AG04450 (cell line): ENCODE data around the gene ISX. TPM values are rescaled to one million over a fixed set of nuclear protein-coding genes. Genes with fewer than 3 reads are reported as not detected.

Experiments
- CTCF ChIA-PET: fragments of 300-600, 350-600 bp; formaldehyde crosslinking; extraction: SDS; loops from one replicate; lab custom pipeline; 2022; ENCODE audit warnings: antibody characterized with exemption, inconsistent platforms; lab: Charles Lee
- POLR2A ChIA-PET: fragments of 350-600 bp; formaldehyde crosslinking; extraction: SDS; loops from one replicate; lab custom pipeline; 2021; ENCODE audit warnings: antibody characterized with exemption, inconsistent platforms; lab: Yijun Ruan, JAX
- DNase-seq: peaks from one replicate; pipeline ENCODE4 v3.0.0-alpha.2; 2011; ENCODE audit warnings: low read depth, low spot score
- H3K27ac ChIP-seq: one replicate; pipeline ENCODE4 v1.5.1; 2012; ENCODE audit warnings: low read depth, low read length, control low read depth
- H3K27me3 ChIP-seq: one replicate; pipeline ENCODE4 v1.6.0; 2012; ENCODE audit warnings: low read length; ENCODE audit not compliant: control insufficient read depth, insufficient read depth
- H3K4me3 ChIP-seq: 2 replicates; pipeline ENCODE4 v1.5.1; 2011; ENCODE audit warnings: mild to moderate bottlenecking, low read depth, low read length, control low read depth
- H3K9me3 ChIP-seq: 2 replicates; pipeline ENCODE4 v1.5.1; 2012; ENCODE audit warnings: low read length; ENCODE audit not compliant: control insufficient read depth, insufficient read depth
- polyA plus RNA-seq: library from polyadenylated mRNA; depleted of rRNA; stranded (reverse); fragments of >200 nt; gene quantifications from 2 replicates; pipeline ENCODE4 v1.2.3, GENCODE V29; 2011
- TF ChIP-seq, protein P1 (sequence below): IDR thresholded peaks from 2 replicates; pipeline ENCODE4 v1.5.1; 2011; ENCODE audit warnings: low read depth, low read length, control low read depth, inconsistent platforms

Gene ISX
- polyA plus RNA-seq, 1 experiment, result not detected

DNA sequence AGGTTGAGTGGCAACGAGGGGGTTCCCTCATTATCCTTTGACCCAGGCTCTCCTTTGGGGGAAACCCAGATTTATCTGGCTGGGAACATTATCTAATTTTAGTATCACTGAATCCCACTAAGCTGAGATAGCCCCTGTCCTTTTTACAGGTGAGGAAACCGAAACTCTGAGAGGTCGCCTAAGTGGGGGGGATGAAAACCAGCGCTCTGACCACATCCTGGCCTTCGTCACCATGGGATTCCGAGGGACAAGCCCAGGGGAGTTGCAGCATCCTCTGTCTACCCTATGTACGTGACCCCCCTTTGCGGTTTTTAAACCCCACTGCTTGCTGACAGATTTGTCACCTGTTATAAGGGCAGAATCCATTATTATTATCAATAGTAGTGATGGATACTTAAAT lies 61.0 kb downstream of the ISX start:
- Histone ChIP-seq H3K4me3 (no peak overlapping the region), H3K27ac (no peak overlapping the region), H3K9me3 (no peaks in the 10 kb centered on the region), H3K27me3 (peaks cover 2% of the 10 kb centered on the region)
- CTCF ChIA-PET, result no interaction called here
- DNase-seq, result no peak
- POLR2A ChIA-PET, result no interaction called here
- TF ChIP-seq, protein P1, sequence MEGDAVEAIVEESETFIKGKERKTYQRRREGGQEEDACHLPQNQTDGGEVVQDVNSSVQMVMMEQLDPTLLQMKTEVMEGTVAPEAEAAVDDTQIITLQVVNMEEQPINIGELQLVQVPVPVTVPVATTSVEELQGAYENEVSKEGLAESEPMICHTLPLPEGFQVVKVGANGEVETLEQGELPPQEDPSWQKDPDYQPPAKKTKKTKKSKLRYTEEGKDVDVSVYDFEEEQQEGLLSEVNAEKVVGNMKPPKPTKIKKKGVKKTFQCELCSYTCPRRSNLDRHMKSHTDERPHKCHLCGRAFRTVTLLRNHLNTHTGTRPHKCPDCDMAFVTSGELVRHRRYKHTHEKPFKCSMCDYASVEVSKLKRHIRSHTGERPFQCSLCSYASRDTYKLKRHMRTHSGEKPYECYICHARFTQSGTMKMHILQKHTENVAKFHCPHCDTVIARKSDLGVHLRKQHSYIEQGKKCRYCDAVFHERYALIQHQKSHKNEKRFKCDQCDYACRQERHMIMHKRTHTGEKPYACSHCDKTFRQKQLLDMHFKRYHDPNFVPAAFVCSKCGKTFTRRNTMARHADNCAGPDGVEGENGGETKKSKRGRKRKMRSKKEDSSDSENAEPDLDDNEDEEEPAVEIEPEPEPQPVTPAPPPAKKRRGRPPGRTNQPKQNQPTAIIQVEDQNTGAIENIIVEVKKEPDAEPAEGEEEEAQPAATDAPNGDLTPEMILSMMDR, result no peak

DNA sequence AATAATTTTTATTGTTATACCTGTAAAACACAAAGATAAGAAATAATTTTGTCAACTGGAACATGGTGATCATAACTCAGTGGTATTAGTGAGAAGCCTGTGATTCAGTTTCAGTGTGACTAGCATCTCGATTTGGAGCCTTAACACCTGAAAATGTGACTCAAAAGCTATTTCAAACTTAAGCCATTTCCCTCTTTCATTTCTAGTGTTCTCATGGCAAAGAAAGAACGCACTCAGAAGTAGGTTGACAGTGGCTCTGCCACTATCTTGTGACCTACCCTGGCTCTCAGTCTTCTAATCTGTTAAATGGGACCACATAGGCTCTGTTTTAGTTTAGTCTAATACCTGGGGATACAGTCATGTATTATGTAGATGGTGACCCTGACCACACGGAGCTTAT lies 62.7 kb downstream of the ISX start:
- Histone ChIP-seq H3K27ac (no peak overlapping the region), H3K4me3 (no peak overlapping the region), H3K27me3 (peaks cover 2% of the 10 kb centered on the region), H3K9me3 (no peaks in the 10 kb centered on the region)
- no peak for DNase-seq
- POLR2A ChIA-PET, result no interaction called here
- CTCF ChIA-PET, result interaction anchor here (1.5 kb wide), 1 partner anchor 26 kb away, joined by 4 read pairs; no protein-coding TSS in a partner anchor
- TF ChIP-seq, protein P1, result no peak

DNA sequence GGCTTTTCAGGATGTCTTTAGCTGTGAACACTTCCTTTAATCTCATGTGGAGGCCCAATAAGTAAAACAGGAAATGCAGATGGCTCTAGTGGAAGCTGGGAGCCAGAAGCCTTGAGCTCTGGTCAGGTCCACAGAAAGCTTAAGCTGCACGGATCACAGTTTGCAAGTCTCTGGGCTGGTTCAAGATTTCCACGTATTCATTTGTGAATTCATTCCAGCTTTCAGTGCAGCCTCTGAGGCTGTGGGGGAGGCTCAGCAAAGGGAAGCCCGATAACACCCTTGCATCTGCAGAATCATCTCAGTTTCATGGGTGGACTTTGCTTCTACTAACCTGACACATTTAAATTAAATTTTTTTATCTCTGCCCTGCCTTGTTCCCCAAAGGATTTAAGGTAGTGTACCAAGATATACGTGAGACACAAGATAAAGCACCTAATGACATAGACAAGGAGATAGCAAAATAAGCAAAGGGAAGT lies 65.6 kb downstream of the ISX start:
- ChIA-PET CTCF (no interaction called here), POLR2A (no interaction called here)
- Histone ChIP-seq H3K27me3 (peaks cover 1% of the 10 kb centered on the region), H3K9me3 (no peaks in the 10 kb centered on the region), H3K27ac (no peak overlapping the region), H3K4me3 (no peak overlapping the region)
- TF ChIP-seq, protein P1, result no peak
- DNase-seq, result no peak

DNA sequence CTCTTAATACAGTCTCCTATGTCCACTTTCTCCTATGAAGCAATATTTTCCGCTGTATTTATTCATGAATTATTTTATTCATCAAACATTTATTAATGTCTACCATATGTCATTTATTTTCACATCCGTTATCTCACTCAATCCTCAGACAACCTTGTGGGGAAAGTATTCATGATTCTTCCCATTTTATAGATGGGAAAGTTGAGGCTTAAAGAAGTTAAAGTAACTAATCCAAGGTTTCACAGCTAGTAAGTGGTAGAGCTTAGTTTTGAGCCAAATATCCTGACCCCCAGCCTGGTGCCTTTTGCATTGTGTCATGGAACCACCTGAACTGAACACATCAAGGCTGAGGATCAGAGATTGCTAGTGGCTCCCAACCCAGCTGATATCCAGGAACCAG lies 66.6 kb downstream of the ISX start:
- H3K4me3 ChIP-seq, result no peak overlapping the region
- CTCF ChIA-PET, result interaction anchor here (0.6 kb wide), 1 partner anchor 99 kb away, joined by 3 read pairs; no protein-coding TSS in a partner anchor
- no peaks in the 10 kb centered on the region for H3K27me3 ChIP-seq
- DNase-seq, result no peak
- no peak overlapping the region for H3K27ac ChIP-seq
- TF ChIP-seq, protein P1, result no peak
- POLR2A ChIA-PET, result no interaction called here
- H3K9me3 ChIP-seq, result no peaks in the 10 kb centered on the region

DNA sequence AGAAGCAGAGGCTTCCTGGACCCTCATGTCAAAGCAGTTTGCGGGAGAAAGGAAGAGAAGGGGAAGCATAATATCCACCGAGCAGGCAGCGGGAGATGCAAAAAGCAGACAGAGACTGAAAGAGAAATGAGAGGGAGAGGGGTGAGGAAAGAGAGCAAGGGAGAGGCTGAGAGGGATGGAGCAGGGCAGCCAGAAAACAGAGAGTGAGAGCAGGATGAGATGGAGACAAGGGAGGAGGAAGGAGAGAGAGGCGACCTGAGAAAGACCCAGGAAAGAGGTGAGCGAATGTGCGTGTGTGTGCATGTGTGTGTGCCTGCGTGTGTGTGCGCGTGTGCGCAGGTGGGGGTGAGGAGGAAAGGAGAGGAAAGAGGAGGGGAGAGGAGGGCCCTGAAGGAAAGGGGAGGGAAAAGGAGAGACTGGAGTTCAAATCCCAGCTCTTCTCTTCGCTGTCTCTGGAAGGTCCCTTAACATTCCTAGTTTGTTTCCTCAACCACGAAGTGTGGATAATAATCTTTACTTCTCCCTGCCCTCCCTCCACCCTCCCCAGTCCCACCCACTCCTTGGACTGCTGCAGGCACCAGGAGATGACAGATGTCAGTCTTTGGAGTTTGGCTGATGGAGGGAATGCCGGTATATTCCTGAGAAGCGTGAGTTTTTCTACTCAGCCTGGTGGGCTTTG lies 67.9 kb downstream of the ISX start:
- Histone ChIP-seq H3K4me3 (no peak overlapping the region), H3K27ac (no peak overlapping the region), H3K9me3 (no peaks in the 10 kb centered on the region), H3K27me3 (no peaks in the 10 kb centered on the region)
- TF ChIP-seq, protein P1, result no peak
- CTCF ChIA-PET, result no interaction called here
- no peak for DNase-seq
- POLR2A ChIA-PET, result no interaction called here
